Osteoblast (primary cell): ENCODE data around the gene KMT5C. TPM values are rescaled to one million over a fixed set of nuclear protein-coding genes. Genes with fewer than 3 reads are reported as not detected.

Source experiments
- DNase-seq: peaks from one replicate; pipeline ENCODE4 v3.0.0; 2011; ENCODE audit warnings: low spot score, mixed read lengths; ENCODE audit not compliant: insufficient read length; ENCODE audit errors: missing footprints
- H2AFZ ChIP-seq: 2 replicates; pipeline ENCODE4 v1.6.0; 2011; ENCODE audit warnings: mild to moderate bottlenecking, low read length
- H3K27ac ChIP-seq: 2 replicates; pipeline ENCODE4 v1.5.1; 2011; ENCODE audit warnings: mild to moderate bottlenecking, low read depth, low read length, moderate library complexity
- H3K27me3 ChIP-seq: 2 replicates; pipeline ENCODE4 v1.6.0; 2012; ENCODE audit warnings: mild to moderate bottlenecking, control low read depth, inconsistent platforms, low read length, moderate library complexity; ENCODE audit not compliant: insufficient read depth
- H3K36me3 ChIP-seq: 2 replicates; pipeline ENCODE4 v1.5.1; 2011; ENCODE audit warnings: mild to moderate bottlenecking, low read length, control low read depth, moderate library complexity; ENCODE audit not compliant: insufficient read depth
- H3K4me1 ChIP-seq: 2 replicates; pipeline ENCODE4 v1.5.1; 2011; ENCODE audit warnings: mild to moderate bottlenecking, low read length, control low read depth, moderate library complexity; ENCODE audit not compliant: insufficient read depth
- H3K4me2 ChIP-seq: 2 replicates; pipeline ENCODE4 v1.6.0; 2011; ENCODE audit warnings: mild to moderate bottlenecking, low read length; ENCODE audit not compliant: insufficient read depth
- H3K4me3 ChIP-seq: fragments of 200-600 bp; sonication (generic); 3 replicates; pipeline ENCODE4 v1.5.1; 2012; ENCODE audit warnings: mild to moderate bottlenecking, low read length, inconsistent platforms; ENCODE audit not compliant: insufficient read depth
- H3K79me2 ChIP-seq: 2 replicates; pipeline ENCODE4 v1.6.0; 2012; ENCODE audit warnings: mild to moderate bottlenecking, low read length, control low read depth, inconsistent platforms; ENCODE audit not compliant: insufficient read depth
- H3K9me3 ChIP-seq: 2 replicates; pipeline ENCODE4 v1.5.1; 2011; ENCODE audit warnings: low read depth, low read length, control low read depth
- H4K20me1 ChIP-seq: 2 replicates; pipeline ENCODE4 v1.6.0; 2012; ENCODE audit warnings: mild to moderate bottlenecking, low read length, control low read depth; ENCODE audit not compliant: insufficient read depth
- total RNA-seq: library from RNA; depleted of rRNA; stranded (reverse); fragments of >200 nt; gene quantifications from 2 replicates; pipeline ENCODE4 v1.2.3, GENCODE V29; 2012
- TF ChIP-seq, protein P1 (sequence below): IDR thresholded peaks from 2 replicates; pipeline ENCODE4 v1.5.1; 2011; ENCODE audit warnings: mild to moderate bottlenecking, low read depth, low read length, moderate library complexity; ENCODE audit errors: extremely low read depth

KMT5C gene
- total RNA-seq, 1 donor: 10.9 TPM

DNA sequence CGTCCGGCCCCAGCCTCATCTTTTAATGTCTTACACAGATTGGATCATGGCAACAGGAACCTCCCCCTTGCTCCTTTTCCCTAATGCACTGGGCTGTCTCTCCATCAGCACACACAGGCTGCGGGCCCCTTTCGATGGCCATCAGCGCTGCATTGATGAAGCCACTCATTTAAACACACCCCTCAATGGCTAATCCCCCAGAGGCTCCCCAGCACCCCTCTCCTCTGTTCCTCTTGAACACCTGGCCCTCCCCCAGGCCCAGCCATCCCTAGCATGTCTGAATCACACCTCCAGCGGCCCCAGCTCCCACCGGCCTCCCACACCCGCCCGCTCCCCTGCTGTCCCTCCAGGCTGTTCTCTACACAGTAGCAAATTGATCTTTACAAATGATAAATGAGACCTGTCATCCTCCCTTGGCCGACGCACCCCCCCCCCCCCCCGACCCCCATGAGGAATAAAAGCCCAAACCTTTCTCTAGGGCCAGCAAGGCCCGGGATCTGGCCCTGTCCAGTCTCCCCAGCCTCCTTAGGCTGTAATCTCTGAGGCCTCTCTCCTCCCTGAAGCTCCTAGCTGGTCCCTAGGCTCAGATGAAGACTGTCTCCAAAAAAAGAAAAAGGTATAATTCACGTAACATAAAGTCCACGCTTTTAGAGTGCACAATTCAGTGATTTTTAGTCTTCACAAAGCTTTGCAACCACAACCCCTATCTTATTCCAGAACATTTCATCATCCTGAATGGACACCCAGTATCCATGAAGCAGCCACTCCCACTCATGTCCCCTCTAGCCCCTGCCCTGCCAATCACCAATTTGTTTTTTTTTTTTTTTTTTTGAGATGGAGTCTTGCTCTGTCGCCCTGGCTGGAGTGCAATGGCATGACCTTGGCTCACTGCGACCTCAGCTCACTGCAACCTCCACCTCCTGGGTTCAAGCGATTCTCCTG is 53.4 kb downstream of the KMT5C start:
- H3K79me2 ChIP-seq: peaks cover 32% of the 10 kb centered on the region
- no peak overlapping the region for H2AFZ ChIP-seq
- peaks cover 41% of the 10 kb centered on the region for H4K20me1 ChIP-seq
- H3K36me3 ChIP-seq: peaks cover 40% of the 10 kb centered on the region
- DNase-seq: peak; percentile 66
- no peak overlapping the region for H3K27ac ChIP-seq
- H3K4me1 ChIP-seq: peaks cover 6% of the 10 kb centered on the region
- no peaks in the 10 kb centered on the region for H3K27me3 ChIP-seq
- no peaks in the 10 kb centered on the region for H3K9me3 ChIP-seq
- H3K4me3 ChIP-seq: no peak overlapping the region
- TF ChIP-seq, protein P1, sequence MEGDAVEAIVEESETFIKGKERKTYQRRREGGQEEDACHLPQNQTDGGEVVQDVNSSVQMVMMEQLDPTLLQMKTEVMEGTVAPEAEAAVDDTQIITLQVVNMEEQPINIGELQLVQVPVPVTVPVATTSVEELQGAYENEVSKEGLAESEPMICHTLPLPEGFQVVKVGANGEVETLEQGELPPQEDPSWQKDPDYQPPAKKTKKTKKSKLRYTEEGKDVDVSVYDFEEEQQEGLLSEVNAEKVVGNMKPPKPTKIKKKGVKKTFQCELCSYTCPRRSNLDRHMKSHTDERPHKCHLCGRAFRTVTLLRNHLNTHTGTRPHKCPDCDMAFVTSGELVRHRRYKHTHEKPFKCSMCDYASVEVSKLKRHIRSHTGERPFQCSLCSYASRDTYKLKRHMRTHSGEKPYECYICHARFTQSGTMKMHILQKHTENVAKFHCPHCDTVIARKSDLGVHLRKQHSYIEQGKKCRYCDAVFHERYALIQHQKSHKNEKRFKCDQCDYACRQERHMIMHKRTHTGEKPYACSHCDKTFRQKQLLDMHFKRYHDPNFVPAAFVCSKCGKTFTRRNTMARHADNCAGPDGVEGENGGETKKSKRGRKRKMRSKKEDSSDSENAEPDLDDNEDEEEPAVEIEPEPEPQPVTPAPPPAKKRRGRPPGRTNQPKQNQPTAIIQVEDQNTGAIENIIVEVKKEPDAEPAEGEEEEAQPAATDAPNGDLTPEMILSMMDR: no peak
- no peak overlapping the region for H3K4me2 ChIP-seq

Other genes starting within 250 kb of the KMT5C start
- gene PPP1R12C, start 222.2 kb upstream of the KMT5C start, total RNA-seq: 49.2 and 55.0 TPM in 2 replicates
- 0.29 TPM in 1 of 2 replicates, not detected in the other for gene TNNT1, start 190.7 kb upstream of the KMT5C start, total RNA-seq
- gene TNNI3, start 182.1 kb upstream of the KMT5C start, total RNA-seq: not detected in 2 replicates
- gene DNAAF3, start 173.3 kb upstream of the KMT5C start, total RNA-seq: 0.59 and 0.72 TPM in 2 replicates
- not detected in 2 replicates for gene SYT5, start 159.6 kb upstream of the KMT5C start, total RNA-seq
- gene PTPRH, start 130.4 kb upstream of the KMT5C start, total RNA-seq: 0.88 and 1.1 TPM in 2 replicates
- 1.5 and 2.5 TPM in 2 replicates for gene TMEM86B, start 111.1 kb upstream of the KMT5C start, total RNA-seq
- 27.1 and 32.6 TPM in 2 replicates for gene PPP6R1, start 80.9 kb upstream of the KMT5C start, total RNA-seq
- gene HSPBP1, start 59.8 kb upstream of the KMT5C start, total RNA-seq: 20.6 and 26.4 TPM in 2 replicates
- 1.8 and 4.0 TPM in 2 replicates for gene BRSK1, start 55.9 kb upstream of the KMT5C start, total RNA-seq
- gene TMEM150B, start 14.5 kb upstream of the KMT5C start, total RNA-seq: under 0.01 and 0.29 TPM in 2 replicates
- gene COX6B2, start 14.8 kb downstream of the KMT5C start, total RNA-seq: not detected in 2 replicates
- gene GARIN5B, start 23.4 kb downstream of the KMT5C start, total RNA-seq: not detected in 2 replicates
- gene IL11, start 30.6 kb downstream of the KMT5C start, total RNA-seq: 0.36 and 1.2 TPM in 2 replicates
- gene TMEM190, start 37.0 kb downstream of the KMT5C start, total RNA-seq: not detected in 2 replicates
- gene TMEM238, start 44.4 kb downstream of the KMT5C start, total RNA-seq: 0.29 TPM in 1 of 2 replicates, not detected in the other
- gene RPL28, start 46.1 kb downstream of the KMT5C start, total RNA-seq: 223 and 310 TPM in 2 replicates
- 37.3 and 66.9 TPM in 2 replicates for gene UBE2S, start 67.9 kb downstream of the KMT5C start, total RNA-seq
- not detected in 2 replicates for gene SHISA7, start 103.4 kb downstream of the KMT5C start, total RNA-seq
- gene ISOC2, start 121.8 kb downstream of the KMT5C start, total RNA-seq: 55.4 and 65.1 TPM in 2 replicates
- not detected in 2 replicates for gene C19orf85, start 124.9 kb downstream of the KMT5C start, total RNA-seq
- 1.5 and 2.9 TPM in 2 replicates for gene ZNF628, start 136.7 kb downstream of the KMT5C start, total RNA-seq
- gene NAT14, start 145.3 kb downstream of the KMT5C start, total RNA-seq: 8.3 and 11.2 TPM in 2 replicates
- gene SSC5D, start 148.6 kb downstream of the KMT5C start, total RNA-seq: 22.7 and 77.4 TPM in 2 replicates
- not detected in 2 replicates for gene SBK2, start 197.3 kb downstream of the KMT5C start, total RNA-seq
- gene SBK3, start 205.7 kb downstream of the KMT5C start, total RNA-seq: not detected in 2 replicates
- 6.9 and 7.4 TPM in 2 replicates for gene ZNF579, start 241.0 kb downstream of the KMT5C start, total RNA-seq